Peyer's patch (tissue), 4 donors: ENCODE data around the gene POLE4.

Source experiments
- POLR2A ChIP-seq, 2 donors: fragments of 450-650 bp; IDR thresholded peaks; one replicate each; pipeline ENCODE4 v1.5.1; 2017; ENCODE audit warnings: antibody characterized with exemption in 2 of 2, mild to moderate bottlenecking in 2 of 2, moderate library complexity in 2 of 2
- TF ChIP-seq, protein P1 (sequence below), 6 experiments: fragments of 450-650 bp in 4 of 6; fragments of 200-600 bp in 2 of 6; sonication (generic) in 1 of 6; IDR thresholded peaks; one replicate each; pipeline ENCODE4 v1.5.1; 2017 to 2019; ENCODE audit warnings: antibody characterized with exemption in 6 of 6, mild to moderate bottlenecking in 3 of 6, moderate library complexity in 1 of 6

DNA sequence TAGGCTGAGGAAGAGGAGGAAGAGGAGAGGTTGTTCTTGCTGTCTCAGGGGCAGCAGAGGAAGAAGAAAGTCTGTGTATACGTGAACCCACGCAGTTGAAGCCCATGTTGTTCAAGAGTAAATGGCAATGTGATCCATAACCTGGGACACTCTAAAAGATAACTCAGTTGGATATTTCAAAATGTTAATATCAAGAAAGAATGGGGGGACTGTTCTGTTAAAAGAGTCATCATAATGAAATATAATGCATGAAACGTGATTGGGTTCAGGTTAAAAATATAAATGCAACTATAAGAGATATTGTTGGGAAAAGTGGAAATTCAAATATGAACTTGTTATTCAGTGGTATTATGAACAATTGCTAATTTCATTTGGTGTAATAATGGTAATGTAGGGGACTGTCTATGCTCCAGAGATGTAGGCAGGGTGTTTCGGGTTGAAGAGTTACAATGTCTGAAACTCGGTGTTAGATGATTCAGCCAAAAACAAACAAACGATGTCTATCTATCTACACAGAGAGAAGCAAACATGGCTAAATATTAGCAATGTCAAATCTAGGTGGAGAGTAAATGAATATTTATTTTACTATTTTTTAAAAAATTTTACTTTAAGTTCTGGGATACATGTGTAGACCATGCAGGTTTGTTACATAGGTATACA lies 21.1 kb upstream of the POLE4 start:
- TF ChIP-seq POLR2A (IDR thresholded peaks at IDR 0.05): no peak
- TF ChIP-seq, protein P1, sequence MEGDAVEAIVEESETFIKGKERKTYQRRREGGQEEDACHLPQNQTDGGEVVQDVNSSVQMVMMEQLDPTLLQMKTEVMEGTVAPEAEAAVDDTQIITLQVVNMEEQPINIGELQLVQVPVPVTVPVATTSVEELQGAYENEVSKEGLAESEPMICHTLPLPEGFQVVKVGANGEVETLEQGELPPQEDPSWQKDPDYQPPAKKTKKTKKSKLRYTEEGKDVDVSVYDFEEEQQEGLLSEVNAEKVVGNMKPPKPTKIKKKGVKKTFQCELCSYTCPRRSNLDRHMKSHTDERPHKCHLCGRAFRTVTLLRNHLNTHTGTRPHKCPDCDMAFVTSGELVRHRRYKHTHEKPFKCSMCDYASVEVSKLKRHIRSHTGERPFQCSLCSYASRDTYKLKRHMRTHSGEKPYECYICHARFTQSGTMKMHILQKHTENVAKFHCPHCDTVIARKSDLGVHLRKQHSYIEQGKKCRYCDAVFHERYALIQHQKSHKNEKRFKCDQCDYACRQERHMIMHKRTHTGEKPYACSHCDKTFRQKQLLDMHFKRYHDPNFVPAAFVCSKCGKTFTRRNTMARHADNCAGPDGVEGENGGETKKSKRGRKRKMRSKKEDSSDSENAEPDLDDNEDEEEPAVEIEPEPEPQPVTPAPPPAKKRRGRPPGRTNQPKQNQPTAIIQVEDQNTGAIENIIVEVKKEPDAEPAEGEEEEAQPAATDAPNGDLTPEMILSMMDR (IDR thresholded peaks at IDR 0.05): no peak
